ENCODE results near the gene CNTN1.
"Not testable (repeated sequence)": the region's sequence is repeated elsewhere in the genome, so short reads cannot be mapped to it uniquely, and the experiment has no call there.

The CNTN1 gene

GRCh38 chr12:40701756-40702155, 9.5 kb downstream of the CNTN1 start:
- no peak for DNase-seq (ENCODE audit: low read depth)

GRCh38 chr12:40711121-40711520, 18.9 kb downstream of the CNTN1 start:
- no peak for DNase-seq (ENCODE audit: low read depth)

- no peak for DNase-seq (ENCODE audit: low read depth)
These were observed 22.4 kb downstream of the CNTN1 start for GRCh38 chr12:40714636-40715035.

- DNase-seq (ENCODE audit: low read depth) = no peak
These were observed 23.8 kb downstream of the CNTN1 start for GRCh38 chr12:40716037-40716436.

- no peak for DNase-seq (ENCODE audit: low read depth)
These were observed 25.3 kb downstream of the CNTN1 start for GRCh38 chr12:40717576-40717975.

- DNase-seq (ENCODE audit: low read depth) = no peak
These were observed 26.7 kb downstream of the CNTN1 start for GRCh38 chr12:40718878-40719372.

- DNase-seq (ENCODE audit: low read depth) = no peak
These were observed 30.8 kb downstream of the CNTN1 start for GRCh38 chr12:40723001-40723400.

GRCh38 chr12:40726366-40726765, 34.1 kb downstream of the CNTN1 start:
- DNase-seq (ENCODE audit: low read depth) = no peak

- DNase-seq (ENCODE audit: low read depth) = no peak
These were observed 35.7 kb downstream of the CNTN1 start for GRCh38 chr12:40727774-40728483.

GRCh38 chr12:40730281-40730680, 38.0 kb downstream of the CNTN1 start:
- DNase-seq (ENCODE audit: low read depth) = no peak

- DNase-seq (ENCODE audit: low read depth) = no peak
These were observed 41.6 kb downstream of the CNTN1 start for GRCh38 chr12:40733871-40734270.

- DNase-seq (ENCODE audit: low read depth) = no peak
These were observed 42.0 kb downstream of the CNTN1 start for GRCh38 chr12:40734276-40734675.

- no peak for DNase-seq (ENCODE audit: low read depth)
These were observed 43.5 kb downstream of the CNTN1 start for GRCh38 chr12:40735551-40736230.

- not testable (repeated sequence) for DNase-seq (ENCODE audit: low read depth)
These were observed 45.2 kb downstream of the CNTN1 start for GRCh38 chr12:40737416-40737815.

- DNase-seq (ENCODE audit: low read depth) = no peak
These were observed 46.6 kb downstream of the CNTN1 start for GRCh38 chr12:40738856-40739255.

- DNase-seq (ENCODE audit: low read depth) = no peak
These were observed 49.8 kb downstream of the CNTN1 start for GRCh38 chr12:40742041-40742440.

GRCh38 chr12:40745386-40745785, 53.1 kb downstream of the CNTN1 start:
- no peak for DNase-seq (ENCODE audit: low read depth)

GRCh38 chr12:40749863-40750262, 57.6 kb downstream of the CNTN1 start:
- DNase-seq (ENCODE audit: low read depth) = no peak

- DNase-seq (ENCODE audit: low read depth) = no peak
These were observed 59.8 kb downstream of the CNTN1 start for GRCh38 chr12:40752011-40752410.

GRCh38 chr12:40760821-40761220, 68.6 kb downstream of the CNTN1 start:
- no peak for DNase-seq (ENCODE audit: low read depth)

- no peak for DNase-seq (ENCODE audit: low read depth)
These were observed 69.8 kb downstream of the CNTN1 start for GRCh38 chr12:40762072-40762471.

GRCh38 chr12:40768125-40768864, 76.1 kb downstream of the CNTN1 start:
- DNase-seq (ENCODE audit: low read depth) = no peak

GRCh38 chr12:40769846-40770245, 77.6 kb downstream of the CNTN1 start:
- DNase-seq (ENCODE audit: low read depth) = no peak
